MM.1S (cell line): ENCODE measurements around the gene ITGA7.

Experiments used
- CTCF ChIP-seq: fragments of 300-600 bp; sonication (generic); IDR thresholded peaks from 2 replicates; pipeline ENCODE4 v1.5.1; 2016; ENCODE audit warnings: antibody characterized with exemption, low read length, mixed read lengths
- EZH2 ChIP-seq: fragments of 300-600 bp; sonication (generic); optimal IDR thresholded peaks from 2 replicates; pipeline ENCODE3; 2017; ENCODE audit warnings: low read depth, mild to moderate bottlenecking, antibody characterized with exemption, low read length, mixed read lengths
- EZH2phosphoT487 ChIP-seq: fragments of 300-600 bp; sonication (generic); IDR thresholded peaks from 2 replicates; pipeline ENCODE4 v1.6.1; 2018; ENCODE audit warnings: antibody characterized with exemption, low read length

- TF ChIP-seq CTCF (no peak), EZH2 (no peak), EZH2phosphoT487 (no peak)
Observed at GRCh38 chr12:55746174-55746912, 38.6 kb upstream of the ITGA7 start.
